ENCODE data around the gene MTG2. TPM values are rescaled to one million over a fixed set of nuclear protein-coding genes. Genes with fewer than 3 reads are reported as not detected.

MTG2 gene
- total RNA-seq, 1 experiment from 2014 or later, result 27.9 TPM

- no peak for ATAC-seq
- DNase-seq (ENCODE audit: low spot score), result no peak
- ChIA-PET POLR2A (no interaction called here), CTCF (interaction anchor here (1.6 kb wide), 1 partner anchor 138 kb away, joined by 6 read pairs; no protein-coding TSS in a partner anchor)
- TF ChIP-seq GTF2I (CRISPR knock-in tag; conservative IDR thresholded peaks at IDR 0.05) (no peak), ZMAT4 (CRISPR knock-in tag; IDR thresholded peaks at IDR 0.05) (no peak), NFATC4 (CRISPR knock-in tag; IDR thresholded peaks at IDR 0.05) (no peak), MYBL2 (CRISPR knock-in tag; IDR thresholded peaks at IDR 0.05) (no peak), NR2C2 (CRISPR knock-in tag; IDR thresholded peaks at IDR 0.05) (no peak)
- TF ChIP-seq, protein P1, sequence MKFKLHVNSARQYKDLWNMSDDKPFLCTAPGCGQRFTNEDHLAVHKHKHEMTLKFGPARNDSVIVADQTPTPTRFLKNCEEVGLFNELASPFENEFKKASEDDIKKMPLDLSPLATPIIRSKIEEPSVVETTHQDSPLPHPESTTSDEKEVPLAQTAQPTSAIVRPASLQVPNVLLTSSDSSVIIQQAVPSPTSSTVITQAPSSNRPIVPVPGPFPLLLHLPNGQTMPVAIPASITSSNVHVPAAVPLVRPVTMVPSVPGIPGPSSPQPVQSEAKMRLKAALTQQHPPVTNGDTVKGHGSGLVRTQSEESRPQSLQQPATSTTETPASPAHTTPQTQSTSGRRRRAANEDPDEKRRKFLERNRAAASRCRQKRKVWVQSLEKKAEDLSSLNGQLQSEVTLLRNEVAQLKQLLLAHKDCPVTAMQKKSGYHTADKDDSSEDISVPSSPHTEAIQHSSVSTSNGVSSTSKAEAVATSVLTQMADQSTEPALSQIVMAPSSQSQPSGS (CRISPR knock-in tag; IDR thresholded peaks at IDR 0.05; ENCODE audit: borderline replicate concordance, low read depth), result no peak
- TF ChIP-seq, protein P2, sequence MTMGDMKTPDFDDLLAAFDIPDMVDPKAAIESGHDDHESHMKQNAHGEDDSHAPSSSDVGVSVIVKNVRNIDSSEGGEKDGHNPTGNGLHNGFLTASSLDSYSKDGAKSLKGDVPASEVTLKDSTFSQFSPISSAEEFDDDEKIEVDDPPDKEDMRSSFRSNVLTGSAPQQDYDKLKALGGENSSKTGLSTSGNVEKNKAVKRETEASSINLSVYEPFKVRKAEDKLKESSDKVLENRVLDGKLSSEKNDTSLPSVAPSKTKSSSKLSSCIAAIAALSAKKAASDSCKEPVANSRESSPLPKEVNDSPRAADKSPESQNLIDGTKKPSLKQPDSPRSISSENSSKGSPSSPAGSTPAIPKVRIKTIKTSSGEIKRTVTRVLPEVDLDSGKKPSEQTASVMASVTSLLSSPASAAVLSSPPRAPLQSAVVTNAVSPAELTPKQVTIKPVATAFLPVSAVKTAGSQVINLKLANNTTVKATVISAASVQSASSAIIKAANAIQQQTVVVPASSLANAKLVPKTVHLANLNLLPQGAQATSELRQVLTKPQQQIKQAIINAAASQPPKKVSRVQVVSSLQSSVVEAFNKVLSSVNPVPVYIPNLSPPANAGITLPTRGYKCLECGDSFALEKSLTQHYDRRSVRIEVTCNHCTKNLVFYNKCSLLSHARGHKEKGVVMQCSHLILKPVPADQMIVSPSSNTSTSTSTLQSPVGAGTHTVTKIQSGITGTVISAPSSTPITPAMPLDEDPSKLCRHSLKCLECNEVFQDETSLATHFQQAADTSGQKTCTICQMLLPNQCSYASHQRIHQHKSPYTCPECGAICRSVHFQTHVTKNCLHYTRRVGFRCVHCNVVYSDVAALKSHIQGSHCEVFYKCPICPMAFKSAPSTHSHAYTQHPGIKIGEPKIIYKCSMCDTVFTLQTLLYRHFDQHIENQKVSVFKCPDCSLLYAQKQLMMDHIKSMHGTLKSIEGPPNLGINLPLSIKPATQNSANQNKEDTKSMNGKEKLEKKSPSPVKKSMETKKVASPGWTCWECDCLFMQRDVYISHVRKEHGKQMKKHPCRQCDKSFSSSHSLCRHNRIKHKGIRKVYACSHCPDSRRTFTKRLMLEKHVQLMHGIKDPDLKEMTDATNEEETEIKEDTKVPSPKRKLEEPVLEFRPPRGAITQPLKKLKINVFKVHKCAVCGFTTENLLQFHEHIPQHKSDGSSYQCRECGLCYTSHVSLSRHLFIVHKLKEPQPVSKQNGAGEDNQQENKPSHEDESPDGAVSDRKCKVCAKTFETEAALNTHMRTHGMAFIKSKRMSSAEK (CRISPR knock-in tag; IDR thresholded peaks at IDR 0.05; ENCODE audit: borderline replicate concordance), result no peak
- TF ChIP-seq, protein P3, sequence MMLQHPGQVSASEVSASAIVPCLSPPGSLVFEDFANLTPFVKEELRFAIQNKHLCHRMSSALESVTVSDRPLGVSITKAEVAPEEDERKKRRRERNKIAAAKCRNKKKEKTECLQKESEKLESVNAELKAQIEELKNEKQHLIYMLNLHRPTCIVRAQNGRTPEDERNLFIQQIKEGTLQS (CRISPR knock-in tag; conservative IDR thresholded peaks at IDR 0.05), result no peak
- H3K4me1 Mint-ChIP-seq, result peaks cover 39% of the 10 kb centered on the region
- H3K27me3 Mint-ChIP-seq (ENCODE audit: low read depth), result no peaks in the 10 kb centered on the region
- no peak overlapping the region for H3K4me3 Mint-ChIP-seq
- peak overlapping the region; percentile 97 for H3K27ac Mint-ChIP-seq
- H3K9me3 Mint-ChIP-seq, result peaks cover 8% of the 10 kb centered on the region
- peaks cover 27% of the 10 kb centered on the region for H3K36me3 Mint-ChIP-seq
Observed at GRCh38 chr20:62148908-62149314, 33.9 kb upstream of the MTG2 start.

- H3K27me3 Mint-ChIP-seq (ENCODE audit: low read depth), result no peaks in the 10 kb centered on the region
- CTCF ChIA-PET, result interaction anchor here (0.8 to 1.6 kb wide), 2 partner anchors 12 to 139 kb away, joined by 3 to 6 read pairs; no protein-coding TSS in a partner anchor
- H3K9me3 Mint-ChIP-seq, result peaks cover 8% of the 10 kb centered on the region
- ATAC-seq (peak; percentile 69), DNase-seq (ENCODE audit: low spot score) (no peak)
- H3K4me3 Mint-ChIP-seq, result no peak overlapping the region
- POLR2A ChIA-PET, result no interaction called here
- H3K4me1 Mint-ChIP-seq, result peaks cover 43% of the 10 kb centered on the region
- H3K27ac Mint-ChIP-seq, result peak overlapping the region; percentile 97
- peaks cover 32% of the 10 kb centered on the region for H3K36me3 Mint-ChIP-seq
- TF ChIP-seq PRRX2 (CRISPR knock-in tag; IDR thresholded peaks at IDR 0.05), result no peak
- no peak for TF ChIP-seq ZNF219 (CRISPR knock-in tag; IDR thresholded peaks at IDR 0.05; ENCODE audit: borderline replicate concordance)
- TF ChIP-seq CTCF (IDR thresholded peaks at IDR 0.05), result no peak
- TF ChIP-seq, protein P4, sequence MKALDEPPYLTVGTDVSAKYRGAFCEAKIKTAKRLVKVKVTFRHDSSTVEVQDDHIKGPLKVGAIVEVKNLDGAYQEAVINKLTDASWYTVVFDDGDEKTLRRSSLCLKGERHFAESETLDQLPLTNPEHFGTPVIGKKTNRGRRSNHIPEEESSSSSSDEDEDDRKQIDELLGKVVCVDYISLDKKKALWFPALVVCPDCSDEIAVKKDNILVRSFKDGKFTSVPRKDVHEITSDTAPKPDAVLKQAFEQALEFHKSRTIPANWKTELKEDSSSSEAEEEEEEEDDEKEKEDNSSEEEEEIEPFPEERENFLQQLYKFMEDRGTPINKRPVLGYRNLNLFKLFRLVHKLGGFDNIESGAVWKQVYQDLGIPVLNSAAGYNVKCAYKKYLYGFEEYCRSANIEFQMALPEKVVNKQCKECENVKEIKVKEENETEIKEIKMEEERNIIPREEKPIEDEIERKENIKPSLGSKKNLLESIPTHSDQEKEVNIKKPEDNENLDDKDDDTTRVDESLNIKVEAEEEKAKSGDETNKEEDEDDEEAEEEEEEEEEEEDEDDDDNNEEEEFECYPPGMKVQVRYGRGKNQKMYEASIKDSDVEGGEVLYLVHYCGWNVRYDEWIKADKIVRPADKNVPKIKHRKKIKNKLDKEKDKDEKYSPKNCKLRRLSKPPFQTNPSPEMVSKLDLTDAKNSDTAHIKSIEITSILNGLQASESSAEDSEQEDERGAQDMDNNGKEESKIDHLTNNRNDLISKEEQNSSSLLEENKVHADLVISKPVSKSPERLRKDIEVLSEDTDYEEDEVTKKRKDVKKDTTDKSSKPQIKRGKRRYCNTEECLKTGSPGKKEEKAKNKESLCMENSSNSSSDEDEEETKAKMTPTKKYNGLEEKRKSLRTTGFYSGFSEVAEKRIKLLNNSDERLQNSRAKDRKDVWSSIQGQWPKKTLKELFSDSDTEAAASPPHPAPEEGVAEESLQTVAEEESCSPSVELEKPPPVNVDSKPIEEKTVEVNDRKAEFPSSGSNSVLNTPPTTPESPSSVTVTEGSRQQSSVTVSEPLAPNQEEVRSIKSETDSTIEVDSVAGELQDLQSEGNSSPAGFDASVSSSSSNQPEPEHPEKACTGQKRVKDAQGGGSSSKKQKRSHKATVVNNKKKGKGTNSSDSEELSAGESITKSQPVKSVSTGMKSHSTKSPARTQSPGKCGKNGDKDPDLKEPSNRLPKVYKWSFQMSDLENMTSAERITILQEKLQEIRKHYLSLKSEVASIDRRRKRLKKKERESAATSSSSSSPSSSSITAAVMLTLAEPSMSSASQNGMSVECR (CRISPR knock-in tag; IDR thresholded peaks at IDR 0.05; ENCODE audit: borderline replicate concordance), result no peak
- no peak for TF ChIP-seq GABPB1 (CRISPR knock-in tag; IDR thresholded peaks at IDR 0.05)
- no peak for TF ChIP-seq JUN (CRISPR knock-in tag; IDR thresholded peaks at IDR 0.05)
- TF ChIP-seq ZMAT4 (CRISPR knock-in tag; IDR thresholded peaks at IDR 0.05), result no peak
- TF ChIP-seq SMAD3 (CRISPR knock-in tag; IDR thresholded peaks at IDR 0.05; ENCODE audit: borderline replicate concordance), result no peak
- TF ChIP-seq ESRRA (CRISPR knock-in tag; IDR thresholded peaks at IDR 0.05; ENCODE audit: borderline replicate concordance), result no peak
Observed at GRCh38 chr20:62149532-62150309, 33.1 kb upstream of the MTG2 start.

Data from WTC11 (cell line).